Lung (tissue), 12 donors: ENCODE measurements around the gene METTL4. TPM values are rescaled to one million over a fixed set of nuclear protein-coding genes. Genes with fewer than 3 reads are reported as not detected.

Experiments used
- ATAC-seq: fragments of 200-7000 bp; cut with Tn5 transposase; one replicate; pipeline ENCODE4 v1.9.1; 2020; ENCODE audit warnings: moderate number of reproducible peaks; ENCODE audit not compliant: insufficient read depth, low FRiP score
- DNase-seq, 3 donors: peaks; one replicate each; pipeline ENCODE4 v3.0.0-alpha.2; 2013 to 2017
- H3K27ac ChIP-seq, 2 donors: one replicate each; pipeline ENCODE4 v1.5.1; 2013; ENCODE audit warnings: mild to moderate bottlenecking in 2 of 2, moderate library complexity in 2 of 2, control low read depth in 1 of 2, inconsistent platforms in 1 of 2, low read depth in 1 of 2, low read length in 1 of 2
- H3K27me3 ChIP-seq, 3 donors: one replicate each; pipeline ENCODE4 v1.5.1; 2013; ENCODE audit warnings: low read length in 2 of 3; ENCODE audit not compliant: control insufficient read depth in 3 of 3, insufficient read depth in 3 of 3
- H3K36me3 ChIP-seq, 4 donors: one replicate each; pipeline ENCODE4 v1.5.1; 2013; ENCODE audit warnings: low read length in 4 of 4, mild to moderate bottlenecking in 1 of 4, moderate library complexity in 1 of 4; ENCODE audit not compliant: control insufficient read depth in 4 of 4, insufficient read depth in 4 of 4
- H3K4me1 ChIP-seq, 5 donors: one replicate each; pipeline ENCODE4 v1.5.1; 2013; ENCODE audit warnings: low read length in 5 of 5, mild to moderate bottlenecking in 2 of 5, moderate library complexity in 1 of 5; ENCODE audit not compliant: control insufficient read depth in 5 of 5, insufficient read depth in 5 of 5
- H3K4me3 ChIP-seq: one replicate; pipeline ENCODE4 v1.5.1; 2013; ENCODE audit warnings: mild to moderate bottlenecking, control low read depth, moderate library complexity
- H3K9ac ChIP-seq, 2 donors: one replicate each; pipeline ENCODE4 v1.5.1; 2013; ENCODE audit warnings: low read length in 2 of 2, control low read depth in 1 of 2; ENCODE audit not compliant: insufficient read depth in 1 of 2
- H3K9me3 ChIP-seq, 4 donors: one replicate each; pipeline ENCODE4 v1.5.1; 2013; ENCODE audit warnings: low read length in 3 of 4, mild to moderate bottlenecking in 1 of 4, moderate library complexity in 1 of 4; ENCODE audit not compliant: control insufficient read depth in 4 of 4, insufficient read depth in 3 of 4
- CTCF ChIP-seq: IDR thresholded peaks from 2 replicates; pipeline ENCODE4 v1.5.1; 2012; ENCODE audit warnings: mild to moderate bottlenecking; ENCODE audit errors: control extremely low read depth, extremely low read depth
- WGBS, 2 donors: extraction: QIAGEN DNeasy Blood & Tissue Kit; methylation state at CpG; one replicate each; pipeline ENCODE4 v1.1.7; 2013; 5-methylcytosine and 5-hydroxymethylcytosine counted together
- polyA plus RNA-seq, 2 donors: library from polyadenylated mRNA; stranded (reverse); fragments of 200-250 nt; gene quantifications; one replicate each; pipeline ENCODE4 v1.2.1, GENCODE V29; 2013
- total RNA-seq, 2 donors: library from RNA; depleted of rRNA in 1 of 2; stranded (reverse); fragments of >200 nt in 1 of 2; gene quantifications; one replicate each; pipeline ENCODE4 v1.2.1, GENCODE V29; 2014 to 2021
- donor health status: control.
- donor health status: control.
- donor health status: Bipolar disorder and iron deficiency.
- donor health status: healthy.
- donor health status: DM: yes; HTN: yes; CAD: no.

METTL4 gene
- total and polyA plus RNA-seq, 4 donors, result 5.3 to 19.3 (median 8.1) TPM

- WGBS, 2 donors, result 89 to 92% methylated on average over 10 of the region's 10 CpGs
- no peak overlapping the region for H3K4me3 ChIP-seq
- no peak for TF ChIP-seq CTCF
Observed at GRCh38 chr18:2569338-2570207, 1.7 kb downstream of the METTL4 start.

GRCh38 chr18:2568605-2569004, 2.7 kb downstream of the METTL4 start:
- peaks cover 0 to 29% (median 10%) of the 10 kb centered on the region in 5 donors for H3K4me1 ChIP-seq
- no peak overlapping the region for H3K4me3 ChIP-seq
- H3K27ac ChIP-seq, result no peak overlapping the region
- no peaks in the 10 kb centered on the region for H3K9me3 ChIP-seq
- H3K27me3 ChIP-seq, result no peaks in the 10 kb centered on the region
- DNase-seq, result no peak
- no peak for TF ChIP-seq CTCF
- ATAC-seq, result no peak
- no peak overlapping the region for H3K9ac ChIP-seq
- WGBS, 2 donors, result 96 to 97% methylated on average over 3 of the region's 3 CpGs
- H3K36me3 ChIP-seq, result peaks cover 2 to 5% (median 2%) of the 10 kb centered on the region in 4 donors

More at GRCh38 chr18:2569338-2570207, 1.7 kb downstream of the METTL4 start:
- ATAC-seq (no peak), DNase-seq (no peak)
- Histone ChIP-seq H3K4me1 (peaks cover 0 to 38% (median 10%) of the 10 kb centered on the region in 5 donors), H3K9me3 (no peaks in the 10 kb centered on the region), H3K9ac (peak overlapping the region in 1 of 2 donors; percentile 100), H3K36me3 (peaks cover 0 to 5% (median 2%) of the 10 kb centered on the region in 4 donors), H3K27ac (no peak overlapping the region), H3K27me3 (no peaks in the 10 kb centered on the region)

GRCh38 chr18:2568129-2568528, 3.2 kb downstream of the METTL4 start:
- no peak for TF ChIP-seq CTCF
- 75 to 83% methylated on average over 6 of the region's 6 CpGs for WGBS, 2 donors

More at GRCh38 chr18:2568129-2568528, 3.2 kb downstream of the METTL4 start:
- Histone ChIP-seq H3K36me3 (peaks cover 2 to 5% (median 3%) of the 10 kb centered on the region in 4 donors), H3K9me3 (no peaks in the 10 kb centered on the region), H3K27me3 (no peaks in the 10 kb centered on the region), H3K4me1 (peaks cover 0 to 24% (median 10%) of the 10 kb centered on the region in 5 donors), H3K4me3 (no peak overlapping the region), H3K27ac (no peak overlapping the region), H3K9ac (no peak overlapping the region)
- ATAC-seq, result no peak
- no peak for DNase-seq
